NB4 (cell line): ENCODE data around the gene SGPL1.

ENCODE experiments used
- CTCF ChIP-seq: IDR thresholded peaks from one replicate; pipeline ENCODE4 v1.5.1; 2012; ENCODE audit warnings: low read depth, low read length
- POLR2A ChIP-seq: IDR thresholded peaks from 2 replicates; pipeline ENCODE4 v1.6.1; 2011; ENCODE audit warnings: mild to moderate bottlenecking; ENCODE audit not compliant: insufficient read length; ENCODE audit errors: extremely low read depth

DNA sequence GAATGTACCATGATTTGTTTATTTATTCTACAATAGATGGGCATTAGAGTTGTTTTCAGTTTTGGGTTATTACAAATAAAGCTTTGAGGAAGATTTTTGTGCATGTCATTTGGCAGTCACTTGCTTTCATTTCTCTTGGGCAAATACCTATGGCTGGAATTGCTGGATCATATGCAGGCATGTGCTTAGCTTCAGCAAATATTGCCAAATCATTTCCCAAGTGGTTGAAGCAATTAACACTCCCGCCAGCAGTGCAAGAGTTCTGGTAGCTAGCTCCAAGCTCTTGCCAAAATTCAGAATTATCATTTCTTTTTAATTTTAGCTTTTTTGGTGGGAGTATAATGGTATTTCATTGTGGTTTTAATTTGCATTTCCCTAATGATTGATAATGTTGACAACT, 105.5 kb downstream of the SGPL1 start:
- TF ChIP-seq CTCF (no peak), POLR2A (no peak)
